HCT116 (cell line): Measurements from ENCODE around the gene NTNG2. TPM values are rescaled to one million over a fixed set of nuclear protein-coding genes. Genes with fewer than 3 reads are reported as not detected.

ENCODE experiments used
- ATAC-seq: fragments of 200-7000 bp; cut with Tn5 transposase; 2 replicates; pipeline ENCODE4 v1.9.1; 2020; ENCODE audit warnings: mild to moderate bottlenecking, moderate library complexity
- BruUV-seq: library from RNA; stranded (reverse); fragments of 400-500 nt; replicated peaks from 2 replicates; lab custom pipeline; 2021; lab: Mats Ljungman, UMichigan
- CTCF ChIA-PET: fragments of 300-600 bp; sonication (Branson Sonifier 250); formaldehyde crosslinking; loops from one replicate; lab custom pipeline; 2021; ENCODE audit warnings: antibody characterized with exemption; lab: Charles Lee
- POLR2A ChIA-PET: fragments of 300-600, 350-600 bp; sonication (Branson Sonifier 250); formaldehyde crosslinking; loops from one replicate; lab custom pipeline; 2021; ENCODE audit warnings: antibody characterized with exemption; lab: Charles Lee
- RAD21 ChIA-PET, 2 experiments: fragments of 300-600 bp; sonication (Branson Sonifier 250); formaldehyde crosslinking; loops; one replicate each; lab custom pipeline; 2023; ENCODE audit warnings: low total read pairs in 2 of 2; ENCODE audit not compliant: uncharacterized antibody in 2 of 2, unreplicated experiment in 2 of 2, low non-redundant PET in 1 of 2; lab: Charles Lee
- DNase-seq: peaks from one replicate; pipeline ENCODE4 v3.0.0-alpha.2; 2010; ENCODE audit warnings: low read depth, low spot score
- H2AFZ ChIP-seq: fragments of 200-600 bp; shearing (Covaris generic), sonication (generic); 2 replicates; pipeline ENCODE4 v1.6.1; 2017; ENCODE audit warnings: low read depth, mixed run types, mixed read lengths, antibody characterized with exemption, low read length; ENCODE audit not compliant: poor library complexity, severe bottlenecking
- H3K27ac ChIP-seq: 2 replicates; pipeline ENCODE4 v1.5.1; 2012; ENCODE audit warnings: low read depth, low read length
- H3K27me3 ChIP-seq: fragments of 200-600 bp; sonication (generic); 2 replicates; pipeline ENCODE4 v1.6.1; 2016; ENCODE audit warnings: mixed run types, low read length, mixed read lengths; ENCODE audit not compliant: insufficient read depth
- H3K36me3 ChIP-seq, 2 experiments: fragments of 200-500 bp in 1 of 2; fragments of 200-600 bp in 1 of 2; sonication (Bioruptor generic) in 1 of 2; sonication (generic) in 1 of 2; 2 replicates each; pipeline versions ENCODE4 v1.5.1 to v1.6.1; 2014 to 2016; ENCODE audit warnings: low read length in 2 of 2, inconsistent platforms in 1 of 2, mixed read lengths in 1 of 2, mixed run types in 1 of 2; ENCODE audit not compliant: insufficient read depth in 2 of 2, control insufficient read depth in 1 of 2
- H3K4me1 ChIP-seq, 2 experiments: fragments of 200-600 bp in 1 of 2; sonication (generic) in 1 of 2; 2 replicates each; pipeline versions ENCODE4 v1.5.1 to v1.6.1; 2012 to 2017; ENCODE audit warnings: low read length in 2 of 2, inconsistent platforms in 1 of 2, mild to moderate bottlenecking in 1 of 2, mixed read lengths in 1 of 2, mixed run types in 1 of 2, moderate library complexity in 1 of 2; ENCODE audit not compliant: insufficient read depth in 2 of 2, control insufficient read depth in 1 of 2
- H3K4me2 ChIP-seq: fragments of 200-600 bp; sonication (generic); 2 replicates; pipeline ENCODE4 v1.6.1; 2017; ENCODE audit warnings: mixed run types, low read length, mixed read lengths
- H3K4me3 ChIP-seq, 2 experiments: fragments of 200-600 bp in 1 of 2; sonication (generic) in 1 of 2; replicated peaks in 1 of 2; 2 replicates each; pipeline ENCODE4 v1.5.1; 2011 to 2016; ENCODE audit warnings: low read length in 2 of 2, control low read depth in 1 of 2, low read depth in 1 of 2, mild to moderate bottlenecking in 1 of 2, mixed read lengths in 1 of 2, mixed run types in 1 of 2
- H3K79me2 ChIP-seq: fragments of 200-600 bp; sonication (generic); 2 replicates; pipeline ENCODE4 v1.6.1; 2017; ENCODE audit warnings: mild to moderate bottlenecking, mixed run types, low read length, moderate library complexity, mixed read lengths; ENCODE audit not compliant: insufficient read depth
- H3K9ac ChIP-seq: fragments of 200-600 bp; sonication (generic); 2 replicates; pipeline ENCODE4 v1.6.1; 2016; ENCODE audit warnings: low read length, mixed read lengths
- H3K9me2 ChIP-seq: fragments of 200-600 bp; sonication (generic), shearing (Covaris generic); 2 replicates; pipeline ENCODE4 v1.6.1; 2017; ENCODE audit warnings: mixed run types, mild to moderate bottlenecking, moderate library complexity; ENCODE audit not compliant: insufficient read depth
- H3K9me3 ChIP-seq, 2 experiments: fragments of 200-500 bp in 1 of 2; fragments of 200-600 bp in 1 of 2; sonication (Bioruptor generic) in 1 of 2; sonication (generic) in 1 of 2; 2 replicates each; pipeline ENCODE4 v1.6.1; 2014 to 2017; ENCODE audit warnings: low read length in 2 of 2, mixed read lengths in 2 of 2, inconsistent platforms in 1 of 2, low read depth in 1 of 2, mild to moderate bottlenecking in 1 of 2, mixed run types in 1 of 2, moderate library complexity in 1 of 2; ENCODE audit not compliant: control insufficient read depth in 1 of 2, insufficient read depth in 1 of 2
- H4K20me1 ChIP-seq: fragments of 200-600 bp; sonication (generic), shearing (Covaris generic); 2 replicates; pipeline ENCODE4 v1.6.1; 2017; ENCODE audit warnings: mixed run types, mild to moderate bottlenecking, moderate library complexity; ENCODE audit not compliant: insufficient read depth
- ATF3 ChIP-seq: IDR thresholded peaks from 2 replicates; pipeline ENCODE4 v1.6.1; 2012
- CBX3 ChIP-seq: IDR thresholded peaks from 2 replicates; pipeline ENCODE4 v1.6.1; 2012; ENCODE audit warnings: low read depth
- ELF1 ChIP-seq: IDR thresholded peaks from 2 replicates; pipeline ENCODE4 v1.6.1; 2012; ENCODE audit warnings: low read depth, borderline replicate concordance
- EZH2phosphoT487 ChIP-seq: fragments of 200-600 bp; IDR thresholded peaks from 2 replicates; pipeline ENCODE4 v1.6.1; 2018; ENCODE audit warnings: antibody characterized with exemption, borderline replicate concordance
- SP1 ChIP-seq: IDR thresholded peaks from 2 replicates; pipeline ENCODE4 v1.6.1; 2012; ENCODE audit warnings: low read depth
- SRF ChIP-seq: IDR thresholded peaks from 2 replicates; pipeline ENCODE4 v1.6.1; 2012; ENCODE audit warnings: low read depth
- YY1 ChIP-seq: IDR thresholded peaks from 2 replicates; pipeline ENCODE4 v1.6.1; 2011; ENCODE audit warnings: low read length, low read depth, moderate library complexity, mild to moderate bottlenecking; ENCODE audit not compliant: insufficient replicate concordance; ENCODE audit errors: extremely low read depth
- ZBTB33 ChIP-seq: IDR thresholded peaks from 2 replicates; pipeline ENCODE4 v1.6.1; 2011; ENCODE audit warnings: mild to moderate bottlenecking, low read length, moderate library complexity; ENCODE audit not compliant: insufficient replicate concordance; ENCODE audit errors: extremely low read depth
- ZFX ChIP-seq: fragments of 450-650 bp; IDR thresholded peaks from 2 replicates; pipeline ENCODE4 v1.6.1; 2017
- intact Hi-C: fragments of 100-400 bp; cut with micrococcal nuclease; formaldehyde crosslinking; loops from 2 replicates; pipeline ENCODE4 v1.10.0; 2022
- total RNA-seq: library from RNA; stranded (reverse); gene quantifications from one replicate; pipeline ENCODE4 v1.2.1, GENCODE V29; 2021; ENCODE audit not compliant: unreplicated experiment

Gene NTNG2
- total RNA-seq, 1 experiment from 2014 or later: 2.5 TPM

DNA sequence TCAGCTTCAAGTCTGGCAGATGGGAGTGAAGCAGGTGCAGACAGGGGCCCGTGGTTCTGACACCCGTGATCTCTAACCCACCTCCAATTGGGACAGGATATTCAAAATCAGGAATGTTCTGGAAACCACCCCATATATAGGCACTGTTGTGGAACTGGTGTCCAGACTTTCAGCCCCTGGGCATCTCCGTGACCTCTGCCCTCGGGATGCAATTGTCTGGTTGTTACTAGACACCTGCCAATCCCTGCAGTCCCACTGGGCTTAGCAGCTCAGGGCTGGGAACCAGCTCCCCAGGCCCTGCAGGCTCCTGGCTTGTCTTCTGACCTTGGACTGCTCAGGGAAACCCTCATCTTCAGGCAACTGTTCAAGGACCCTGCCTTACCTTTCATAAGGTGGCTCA, 38.8 kb downstream of the NTNG2 start:
- RAD21 ChIA-PET: no interaction called here
- DNase-seq (no peak), ATAC-seq (no peak)
- H3K9me3 ChIP-seq: 0 out of 4 replicates have a peak, but pooled peaks cover 0 to 4% of the 10 kb centered on the region in 2 experiments
- H3K27ac ChIP-seq: no peak overlapping the region
- 0 out of 4 replicates have a peak, but pooled peaks cover 0 to 3% of the 10 kb centered on the region in 2 experiments for H3K4me1 ChIP-seq
- no peaks in the 10 kb centered on the region for H4K20me1 ChIP-seq
- no peak overlapping the region for H3K9ac ChIP-seq
- no peak overlapping the region for H3K4me2 ChIP-seq
- CTCF ChIA-PET: no interaction called here
- H3K79me2 ChIP-seq: no peaks in the 10 kb centered on the region
- H3K4me3 ChIP-seq: no peak overlapping the region
- TF ChIP-seq CBX3 (no peak), EZH2phosphoT487 (no peak), YY1 (no peak), ELF1 (no peak), ZFX (no peak), ZBTB33 (no peak), SP1 (no peak), ATF3 (no peak), SRF (no peak)
- no peaks in the 10 kb centered on the region for H3K36me3 ChIP-seq
- intact Hi-C loops: no loop called here
- no peak overlapping the region for H2AFZ ChIP-seq
- H3K27me3 ChIP-seq: peaks cover 26% of the 10 kb centered on the region
- no TSS peak for BruUV-seq
- POLR2A ChIA-PET: no interaction called here
- H3K9me2 ChIP-seq: no peaks in the 10 kb centered on the region
